Measurements from ENCODE around the gene BCOR. TPM values are rescaled to one million over a fixed set of nuclear protein-coding genes. Genes with fewer than 3 reads are reported as not detected.

BCOR gene
- total RNA-seq, 1 experiment from 2014 or later = 17.5 TPM

GRCh38 chrX:40086569-40087335 lies 11.0 kb downstream of the BCOR start:
- no peak for DNase-seq (ENCODE audit: low read depth)

- no peak for DNase-seq (ENCODE audit: low read depth)
Observed at GRCh38 chrX:40085714-40086113, 12.0 kb downstream of the BCOR start.

GRCh38 chrX:40085102-40085551 lies 12.6 kb downstream of the BCOR start:
- no peak for DNase-seq (ENCODE audit: low read depth)

- DNase-seq (ENCODE audit: low read depth) = no peak
Observed at GRCh38 chrX:40084471-40085101, 13.2 kb downstream of the BCOR start.

DNA sequence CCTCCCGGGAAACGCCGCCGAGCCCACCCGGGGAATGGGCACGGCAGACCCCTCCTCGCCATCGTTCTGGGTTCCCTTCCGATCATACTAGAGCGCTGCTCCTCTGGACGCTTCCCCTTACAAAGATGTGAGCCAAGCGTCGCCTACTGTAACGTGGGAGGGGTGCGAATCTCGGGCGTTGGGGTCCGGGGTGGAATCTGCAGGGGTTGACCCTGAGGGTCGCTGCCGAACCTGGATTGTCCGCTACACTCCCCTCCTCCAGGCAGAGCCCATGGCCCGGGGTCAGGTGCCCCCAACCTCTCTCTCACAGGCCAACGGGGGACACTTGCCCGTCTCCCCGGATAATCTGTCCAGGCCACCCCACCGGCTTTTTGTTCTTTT lies 13.8 kb downstream of the BCOR start:
- DNase-seq (ENCODE audit: low read depth) = no peak

- DNase-seq (ENCODE audit: low read depth) = no peak
Observed at GRCh38 chrX:40083120-40083978, 14.4 kb downstream of the BCOR start.

DNA sequence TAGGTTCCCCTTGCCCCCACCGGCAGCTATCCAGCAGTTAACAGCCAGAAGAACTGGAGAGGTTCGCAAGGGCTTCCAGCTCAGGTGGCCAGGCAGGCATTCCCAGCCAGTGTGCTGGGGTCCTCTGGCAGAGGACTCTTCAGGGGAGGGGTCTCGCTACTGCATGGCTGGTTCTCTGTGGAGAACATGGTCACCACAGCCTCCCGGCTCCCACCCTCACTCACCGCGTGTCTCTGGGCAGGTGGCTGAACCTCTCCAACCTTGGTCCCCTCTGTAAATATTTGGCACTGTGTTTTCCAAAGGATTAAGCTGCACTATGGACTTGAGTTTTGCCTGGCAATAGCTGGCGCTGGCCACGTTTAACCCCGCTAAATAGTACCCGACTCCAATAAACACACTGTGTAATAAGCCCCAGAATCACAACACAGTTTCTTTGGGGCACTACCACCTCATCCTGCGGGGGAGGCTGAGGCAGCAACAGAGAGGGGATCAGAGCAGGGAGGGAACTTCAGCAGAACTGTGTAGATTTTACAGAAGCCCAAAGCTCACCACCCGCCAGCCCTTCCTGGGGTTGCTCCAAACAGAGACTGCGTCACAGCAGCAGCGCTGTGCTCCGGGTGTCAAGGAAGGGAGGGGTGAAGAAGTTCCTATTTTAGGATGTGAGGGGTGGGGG lies 15.2 kb downstream of the BCOR start:
- no peak for DNase-seq (ENCODE audit: low read depth)

GRCh38 chrX:40081679-40082068 lies 16.1 kb downstream of the BCOR start:
- no peak for DNase-seq (ENCODE audit: low read depth)

GRCh38 chrX:40080894-40081678 lies 16.7 kb downstream of the BCOR start:
- no peak for DNase-seq (ENCODE audit: low read depth)

DNA sequence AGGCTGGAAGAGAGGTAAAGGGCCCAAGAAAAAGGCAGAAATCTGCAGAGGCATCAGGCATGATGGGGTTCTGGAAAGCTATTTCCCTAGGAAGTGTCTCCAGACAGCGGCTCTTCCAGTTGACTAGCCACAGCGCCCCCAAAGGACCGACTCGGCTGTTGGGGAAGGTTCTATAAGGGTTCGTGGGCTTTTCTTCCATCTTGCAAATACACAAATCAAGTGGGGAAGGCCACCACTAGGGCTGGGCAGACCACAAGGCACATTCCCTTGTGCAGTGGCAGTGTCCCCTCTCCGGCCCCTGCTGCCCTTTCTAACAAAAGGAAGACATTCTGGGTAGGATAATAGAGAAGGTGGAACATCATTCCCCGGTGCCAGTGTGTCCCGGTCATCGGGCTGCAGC lies 18.2 kb downstream of the BCOR start:
- no peak for DNase-seq (ENCODE audit: low read depth)

DNA sequence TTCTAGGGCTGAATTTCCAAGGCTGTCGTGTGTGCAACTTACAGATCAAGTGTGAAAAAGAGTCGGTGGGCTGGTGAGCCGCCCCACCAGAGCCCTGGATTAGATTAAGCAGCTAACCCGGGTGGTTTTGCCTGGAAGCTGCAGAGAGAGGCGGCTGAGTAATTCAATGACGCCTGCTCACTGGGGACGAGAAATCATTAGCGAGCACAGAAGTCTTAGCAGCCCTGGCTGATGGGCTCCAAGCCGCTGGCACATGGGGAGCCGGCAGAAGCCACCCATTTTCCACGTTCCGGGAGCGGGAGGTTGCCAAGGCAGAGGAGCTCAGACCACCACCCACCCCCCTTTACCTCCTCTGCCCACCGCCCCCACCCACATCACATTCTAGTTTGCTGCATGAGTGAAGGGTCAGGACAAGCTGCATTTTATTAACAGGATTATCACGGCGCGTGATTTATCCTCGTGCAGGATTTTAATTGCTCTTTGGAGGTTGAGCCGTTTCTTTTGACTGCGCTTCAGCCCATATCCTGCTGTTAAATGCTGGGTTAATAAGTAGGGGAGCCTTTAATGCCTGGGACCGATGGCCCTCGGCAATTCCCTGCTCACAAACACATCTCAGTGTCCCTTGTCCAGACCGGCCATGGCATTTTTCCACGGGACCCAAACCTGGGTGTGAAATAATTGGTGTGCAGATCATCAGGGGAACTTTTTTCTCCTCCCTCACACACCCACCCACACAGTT lies 19.1 kb downstream of the BCOR start:
- no peak for DNase-seq (ENCODE audit: low read depth)

DNA sequence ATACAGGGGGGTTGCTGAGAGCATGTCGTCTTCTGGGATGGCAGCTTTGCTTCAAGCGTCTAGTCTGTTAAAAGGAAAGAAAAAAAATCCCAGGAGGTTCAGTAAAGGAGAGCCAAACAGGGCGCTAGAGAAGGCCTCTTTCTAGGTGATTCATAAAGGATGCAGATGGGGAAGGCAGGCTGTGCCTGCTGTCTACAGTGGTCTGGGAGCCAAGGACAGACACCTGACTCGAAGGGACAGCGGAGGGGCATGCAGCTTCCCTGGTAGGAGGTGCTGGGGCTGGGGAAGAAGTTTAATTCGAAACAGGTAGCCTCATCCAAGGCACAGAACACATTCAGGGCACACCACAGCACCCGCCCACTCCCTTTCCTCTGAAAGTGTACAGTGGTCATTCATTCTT lies 19.9 kb downstream of the BCOR start:
- no peak for DNase-seq (ENCODE audit: low read depth)

- DNase-seq (ENCODE audit: low read depth) = no peak
Observed at GRCh38 chrX:40076750-40077575, 20.8 kb downstream of the BCOR start.

GRCh38 chrX:40074959-40075332 lies 22.8 kb downstream of the BCOR start:
- DNase-seq (ENCODE audit: low read depth) = no peak

GRCh38 chrX:40074080-40074958 lies 23.4 kb downstream of the BCOR start:
- no peak for DNase-seq (ENCODE audit: low read depth)

DNA sequence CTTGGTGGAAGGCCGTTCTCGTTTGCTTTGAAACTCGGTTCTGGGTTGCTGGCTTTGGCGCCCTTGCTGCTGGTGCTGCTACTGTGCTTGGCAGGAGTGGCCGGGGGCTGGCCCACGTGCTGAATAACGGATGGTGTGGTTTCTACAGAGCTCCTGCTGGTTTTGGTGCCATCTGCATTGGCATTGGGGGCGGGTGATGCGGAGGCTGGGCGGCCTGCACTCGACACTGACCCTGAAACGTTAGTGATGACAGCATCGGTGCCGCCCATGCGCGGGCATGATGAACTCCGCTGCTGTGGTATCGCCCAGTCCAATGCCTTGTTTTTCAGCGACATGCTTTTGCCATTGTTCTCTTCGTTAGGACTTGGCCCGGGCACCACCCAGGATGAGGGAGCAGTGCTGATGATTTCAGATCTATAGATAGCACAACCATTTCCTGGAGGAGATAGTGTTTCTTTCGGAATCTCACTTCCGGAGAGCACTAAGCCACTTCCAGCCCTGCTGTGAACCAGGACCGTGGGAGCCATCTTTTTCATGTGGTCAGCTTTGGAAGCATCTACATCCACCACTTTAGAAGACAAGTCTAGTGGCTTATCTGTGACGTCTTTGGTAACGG lies 24.2 kb downstream of the BCOR start:
- no peak for DNase-seq (ENCODE audit: low read depth)

GRCh38 chrX:40072246-40072645 lies 25.5 kb downstream of the BCOR start:
- DNase-seq (ENCODE audit: low read depth) = no peak

DNA sequence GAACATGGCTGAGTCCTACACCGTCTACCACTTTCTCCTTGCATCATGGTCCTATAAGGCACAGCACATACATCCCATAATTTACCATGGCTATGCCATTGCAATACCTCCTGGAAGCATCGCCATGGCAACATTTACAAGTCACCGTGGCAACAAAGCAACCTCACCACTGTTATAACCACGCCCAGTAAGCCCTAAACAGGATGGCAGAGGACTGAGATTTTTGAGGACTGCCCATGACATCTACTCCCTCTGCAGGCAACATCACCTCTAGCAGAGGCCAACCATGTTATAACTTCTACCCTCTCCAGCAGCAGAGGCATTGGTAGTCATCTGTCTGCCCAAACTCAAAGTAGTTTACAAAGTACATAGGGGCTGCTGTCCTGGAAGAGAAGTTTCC lies 29.7 kb downstream of the BCOR start:
- DNase-seq (ENCODE audit: low read depth) = peak; percentile 21

All from HT1080 (cell line).